ENCODE results near the gene TBC1D10A. TPM values are rescaled to one million over a fixed set of nuclear protein-coding genes. Genes with fewer than 3 reads are reported as not detected.

TBC1D10A gene
- total RNA-seq, 1 experiment from 2014 or later: 21.6 TPM

- DNase-seq (ENCODE audit: low read depth): no peak
These were observed 58.4 kb downstream of the TBC1D10A start for GRCh38 chr22:30268331-30268730.

- DNase-seq (ENCODE audit: low read depth): no peak
These were observed 59.1 kb downstream of the TBC1D10A start for GRCh38 chr22:30267382-30268302.

- no peak for DNase-seq (ENCODE audit: low read depth)
These were observed 60.0 kb downstream of the TBC1D10A start, which contains the start of gene OSM for GRCh38 chr22:30266445-30267381. Gene OSM (minus strand): TSS chr22:30266851. CDS start chr22:30266799, 52 bp downstream.

GRCh38 chr22:30265823-30266444, 60.8 kb downstream of the TBC1D10A start:
- no peak for DNase-seq (ENCODE audit: low read depth)

GRCh38 chr22:30265131-30265720, 61.5 kb downstream of the TBC1D10A start:
- no peak for DNase-seq (ENCODE audit: low read depth)

- DNase-seq (ENCODE audit: low read depth): no peak
These were observed 62.9 kb downstream of the TBC1D10A start for GRCh38 chr22:30263883-30264282.

- DNase-seq (ENCODE audit: low read depth): no peak
These were observed 63.6 kb downstream of the TBC1D10A start for GRCh38 chr22:30262917-30263741.

GRCh38 chr22:30262112-30262511, 64.6 kb downstream of the TBC1D10A start:
- DNase-seq (ENCODE audit: low read depth): no peak

GRCh38 chr22:30261134-30261533, 65.6 kb downstream of the TBC1D10A start:
- peak; percentile 44 for DNase-seq (ENCODE audit: low read depth)

GRCh38 chr22:30260682-30261081, 66.1 kb downstream of the TBC1D10A start:
- no peak for DNase-seq (ENCODE audit: low read depth)

- no peak for DNase-seq (ENCODE audit: low read depth)
These were observed 66.5 kb downstream of the TBC1D10A start for GRCh38 chr22:30260276-30260675.

- no peak for DNase-seq (ENCODE audit: low read depth)
These were observed 72.4 kb downstream of the TBC1D10A start for GRCh38 chr22:30254314-30254713.

GRCh38 chr22:30253205-30253852, 73.4 kb downstream of the TBC1D10A start:
- DNase-seq (ENCODE audit: low read depth): no peak

- no peak for DNase-seq (ENCODE audit: low read depth)
These were observed 74.1 kb downstream of the TBC1D10A start for GRCh38 chr22:30252411-30253204.

- DNase-seq (ENCODE audit: low read depth): peak; percentile 45
These were observed 75.0 kb downstream of the TBC1D10A start for GRCh38 chr22:30251711-30252110.

- DNase-seq (ENCODE audit: low read depth): peak; percentile 70
These were observed 76.0 kb downstream of the TBC1D10A start for GRCh38 chr22:30250661-30251267.

- peak; percentile 37 for DNase-seq (ENCODE audit: low read depth)
These were observed 76.6 kb downstream of the TBC1D10A start for GRCh38 chr22:30250039-30250565.
